Activated naive CD8-positive, alpha-beta T cell treated with anti-CD3 and anti-CD28 coated beads, Interleukin-2, amount 50 U/mL, for 16 hours (primary cell): ENCODE measurements around the gene PTPRG.

Experiments
- DNase-seq: peaks from one replicate; pipeline ENCODE4 v3.0.0-alpha.2; 2020; ENCODE audit warnings: low read depth, low spot score

Gene PTPRG

DNA sequence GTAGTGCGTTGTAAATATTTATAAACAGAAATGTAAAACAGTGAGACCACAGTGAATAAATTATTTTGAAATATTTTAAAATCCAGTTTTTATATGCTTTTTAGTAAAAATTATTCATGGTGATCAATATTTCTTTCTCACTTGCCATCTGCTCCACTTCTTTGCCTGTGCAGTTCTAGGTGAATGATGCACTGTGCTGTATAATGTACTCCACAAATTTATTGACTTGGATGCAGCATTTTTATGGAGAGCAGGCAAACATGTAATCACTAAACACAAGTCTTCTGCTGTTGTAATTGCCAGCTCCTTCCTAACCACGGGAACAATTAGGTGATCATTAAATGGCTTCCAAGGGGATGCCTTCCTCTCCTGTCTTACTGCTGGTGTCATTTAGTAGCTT lies 395.9 kb downstream of the PTPRG start:
- DNase-seq = no peak

DNA sequence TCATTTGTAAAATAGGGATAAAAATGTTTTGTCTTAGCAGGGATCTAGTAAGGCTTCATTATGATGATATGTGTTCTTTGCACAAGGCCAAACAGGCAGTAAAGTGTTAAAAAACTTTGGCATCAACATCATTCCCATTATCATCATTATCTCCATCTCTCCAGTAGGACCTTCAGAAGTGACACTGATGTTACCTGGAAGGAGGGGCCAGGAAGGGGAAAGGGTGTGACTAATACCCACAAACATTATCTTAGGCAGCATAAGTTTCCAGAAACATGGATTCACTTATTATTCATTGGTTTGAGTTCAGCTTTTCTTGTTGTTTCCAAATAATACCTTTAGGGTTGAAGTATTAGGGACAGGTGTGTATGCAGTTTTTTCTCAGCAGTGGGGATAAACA lies 399.6 kb downstream of the PTPRG start:
- DNase-seq = no peak

DNA sequence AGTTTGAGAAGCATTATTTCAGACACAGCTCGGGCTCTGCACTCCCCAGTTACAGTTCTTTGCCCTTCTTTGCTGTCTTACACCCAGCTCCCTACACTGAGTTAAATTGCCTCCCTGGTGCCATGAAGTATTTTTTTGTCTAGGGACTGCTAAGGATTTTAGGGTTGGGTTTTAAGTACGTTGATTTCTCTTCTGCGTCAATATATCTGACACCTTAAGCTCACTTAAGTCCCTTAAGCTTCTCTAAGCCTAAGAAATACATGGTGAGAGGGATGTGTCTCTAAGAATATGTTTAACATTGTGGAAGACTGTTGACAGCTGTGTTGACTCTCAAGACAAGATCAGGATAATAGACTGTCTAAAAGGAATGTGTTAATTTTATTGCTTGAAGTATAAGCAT lies 400.5 kb downstream of the PTPRG start:
- DNase-seq = no peak

DNA sequence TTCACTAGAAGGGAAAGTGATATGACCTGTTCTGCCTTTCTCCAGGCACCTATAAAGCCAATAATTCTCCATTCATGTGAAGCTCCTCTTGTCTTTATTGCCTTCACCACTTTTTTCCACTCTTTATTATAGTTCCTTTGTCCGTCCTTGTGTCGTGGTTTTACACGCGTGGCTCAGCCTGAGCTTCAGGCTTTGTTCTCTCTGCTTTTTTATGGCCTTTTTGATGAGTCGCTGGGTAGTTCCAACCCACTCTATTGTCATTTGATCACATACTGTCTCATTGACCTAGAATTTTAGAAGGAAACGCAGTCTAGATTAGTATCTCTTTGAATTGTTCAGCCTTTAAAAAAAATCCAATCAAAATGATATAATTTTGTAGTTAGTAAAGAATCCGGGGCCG lies 403.2 kb downstream of the PTPRG start:
- no peak for DNase-seq

DNA sequence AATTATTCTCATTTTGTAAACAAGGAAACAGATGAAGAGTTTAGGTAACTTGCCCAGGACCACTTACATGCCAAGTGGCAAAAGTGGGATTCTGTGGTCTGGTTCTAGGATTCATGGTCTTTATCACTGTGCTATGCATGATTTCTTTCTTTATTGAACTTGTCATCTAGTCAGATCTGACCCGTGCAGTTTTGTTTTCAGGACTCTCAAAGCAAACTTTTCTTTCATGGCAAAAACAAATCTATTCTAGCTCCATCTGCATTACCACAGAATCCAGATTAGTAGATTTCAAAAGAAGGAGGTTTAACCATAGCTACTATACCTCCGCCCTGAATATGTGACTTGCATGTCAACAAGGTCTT lies 404.4 kb downstream of the PTPRG start:
- no peak for DNase-seq

DNA sequence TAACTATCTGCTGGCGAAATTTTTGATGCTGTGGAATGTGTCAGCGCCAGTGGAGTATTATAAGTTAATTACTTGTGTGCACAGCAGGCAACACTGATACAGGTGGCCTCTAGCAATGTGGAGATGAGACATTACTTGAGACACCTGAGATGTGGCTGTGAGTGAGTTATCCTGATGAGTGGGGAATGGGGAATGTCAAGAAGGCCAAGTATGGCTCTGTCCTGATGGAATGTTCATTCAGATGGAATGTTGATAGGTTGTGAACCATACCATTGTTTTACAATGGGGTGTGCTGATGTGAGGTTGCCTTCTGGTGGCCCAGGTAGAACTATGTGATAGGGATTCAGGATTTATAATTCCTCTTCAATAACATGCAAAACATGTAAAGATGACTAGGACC lies 404.8 kb downstream of the PTPRG start:
- no peak for DNase-seq

DNA sequence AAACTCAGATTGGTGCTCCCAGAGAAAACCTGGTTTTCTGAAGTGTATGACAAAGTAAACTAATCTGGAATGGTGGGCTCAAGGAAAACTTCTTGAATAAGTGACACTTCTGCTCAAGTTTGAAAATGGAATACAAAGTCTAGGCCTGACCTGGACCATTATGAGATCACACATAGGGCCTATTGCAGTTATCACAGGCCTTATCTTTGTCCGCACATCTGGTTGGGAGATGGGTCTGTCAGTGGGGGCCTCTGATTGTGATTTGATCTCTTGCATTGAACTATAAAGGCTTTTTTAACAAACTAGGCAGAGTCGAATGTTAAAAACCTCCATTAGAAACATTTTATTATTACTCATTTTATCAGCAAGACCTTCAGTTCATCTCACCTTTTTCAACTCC lies 405.6 kb downstream of the PTPRG start:
- DNase-seq = no peak

DNA sequence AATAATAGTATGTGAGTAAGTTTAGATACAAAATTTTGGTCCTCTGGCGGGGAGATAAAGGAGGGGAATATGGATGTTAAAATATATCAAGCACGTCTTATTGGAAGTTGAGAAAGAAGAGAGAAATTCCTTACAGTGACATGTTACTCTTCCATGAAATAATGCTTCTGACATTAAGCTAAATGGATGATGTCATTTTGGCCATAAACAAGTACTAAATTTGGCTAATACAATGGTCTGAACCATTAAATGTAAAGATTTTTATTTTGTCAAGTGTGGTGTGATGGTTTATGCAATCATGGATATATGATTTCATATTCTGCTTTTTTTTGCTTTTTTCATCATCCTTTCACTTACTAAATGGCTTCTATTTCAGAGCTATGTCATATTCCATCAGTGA lies 406.6 kb downstream of the PTPRG start:
- DNase-seq = no peak

DNA sequence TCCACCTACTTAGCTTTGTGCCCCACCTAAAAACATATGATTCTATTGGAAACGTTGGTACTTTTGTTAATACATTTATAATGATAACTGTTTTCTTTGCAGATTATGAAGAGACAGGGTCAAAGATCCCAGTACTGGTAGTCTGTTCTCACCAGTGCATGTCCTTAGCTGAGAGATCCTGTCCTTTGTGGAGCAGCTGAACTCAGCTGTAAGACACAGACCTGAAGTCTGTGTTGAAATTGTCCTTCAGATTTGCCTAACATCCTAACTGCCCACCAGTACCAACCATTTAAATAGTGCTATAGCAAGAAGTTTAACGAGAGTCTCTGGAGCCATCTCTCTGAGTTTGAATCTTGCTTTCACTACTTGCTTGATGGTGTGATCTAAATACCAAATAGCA lies 413.3 kb downstream of the PTPRG start:
- no peak for DNase-seq

DNA sequence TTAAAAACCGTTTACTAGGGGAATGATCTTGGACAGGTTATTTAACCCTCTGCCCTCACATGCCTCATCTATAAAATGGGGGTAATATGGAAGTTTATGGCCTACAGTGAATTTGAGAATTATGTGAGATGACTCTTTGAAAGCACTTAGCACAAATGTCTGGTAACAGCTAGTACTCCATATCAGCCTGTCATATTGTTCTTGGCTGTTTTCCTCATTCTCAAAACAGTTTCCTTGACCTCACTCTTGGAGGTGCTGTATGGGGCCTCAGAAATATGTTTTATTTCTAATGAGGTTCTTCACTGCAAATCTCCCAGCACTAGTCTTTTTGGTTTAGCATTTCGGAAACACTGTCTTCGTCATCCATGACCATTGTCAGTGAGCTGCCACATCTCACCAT lies 413.8 kb downstream of the PTPRG start:
- DNase-seq = no peak

DNA sequence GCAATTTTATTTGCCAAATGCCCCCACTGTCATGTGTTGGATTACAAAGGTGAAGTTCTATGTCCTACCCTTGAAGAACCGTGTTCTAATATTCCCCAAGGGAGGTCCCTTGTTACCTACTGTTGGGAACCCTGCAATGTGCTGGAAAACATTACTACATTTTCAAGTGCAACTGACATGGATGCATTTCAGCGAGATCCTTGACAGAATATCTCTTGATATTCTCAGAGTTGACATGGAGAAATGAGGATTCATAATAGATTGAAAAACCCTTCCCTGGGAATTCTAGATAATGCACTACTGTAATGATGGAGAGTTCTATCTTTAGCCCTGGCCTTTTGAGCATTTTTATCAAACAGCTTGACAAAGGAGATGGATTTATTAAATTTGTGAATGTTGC lies 414.6 kb downstream of the PTPRG start:
- no peak for DNase-seq

DNA sequence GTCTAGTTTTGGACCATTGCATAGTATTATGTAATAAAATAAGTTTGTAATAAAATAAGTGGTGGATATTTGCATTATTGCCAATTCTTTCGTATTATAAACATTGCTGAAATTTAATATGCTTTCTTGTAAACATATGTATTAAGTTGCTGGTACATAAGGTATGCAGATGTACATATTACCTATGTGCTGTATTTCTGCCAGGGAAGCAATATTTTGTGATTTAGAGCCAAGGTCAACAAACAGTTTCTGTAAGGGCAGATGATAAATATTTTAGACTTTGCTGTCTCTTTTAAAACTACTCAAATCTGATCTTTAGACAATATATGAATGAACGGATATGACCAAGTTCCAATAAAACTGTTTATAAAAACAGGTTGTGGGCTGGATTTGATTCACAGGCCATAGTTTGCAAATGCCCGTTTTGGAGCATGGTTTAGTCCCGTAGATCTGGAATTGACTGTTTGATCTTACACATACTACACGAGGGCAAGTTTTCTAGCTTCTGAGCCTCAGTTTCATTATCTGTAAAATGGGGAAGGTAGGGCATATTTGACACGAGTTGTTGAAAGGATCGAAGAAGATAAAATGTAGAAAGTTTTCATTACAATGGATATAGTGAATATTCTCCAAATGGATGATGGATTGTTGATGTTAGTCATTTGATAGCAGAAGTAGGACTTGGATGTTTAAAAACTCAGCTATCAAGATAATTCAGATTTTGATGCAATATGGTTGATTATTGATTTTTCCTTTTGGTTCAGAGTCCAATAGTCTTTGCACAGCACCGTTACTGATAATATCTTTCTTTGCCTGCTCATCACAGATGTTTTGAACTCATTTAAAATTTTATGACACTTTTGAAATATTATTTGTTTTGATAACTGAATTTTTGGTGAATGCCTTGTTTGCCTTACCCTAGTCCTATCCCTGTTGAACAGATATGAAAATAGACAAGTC lies 417.4 kb downstream of the PTPRG start:
- DNase-seq = no peak

DNA sequence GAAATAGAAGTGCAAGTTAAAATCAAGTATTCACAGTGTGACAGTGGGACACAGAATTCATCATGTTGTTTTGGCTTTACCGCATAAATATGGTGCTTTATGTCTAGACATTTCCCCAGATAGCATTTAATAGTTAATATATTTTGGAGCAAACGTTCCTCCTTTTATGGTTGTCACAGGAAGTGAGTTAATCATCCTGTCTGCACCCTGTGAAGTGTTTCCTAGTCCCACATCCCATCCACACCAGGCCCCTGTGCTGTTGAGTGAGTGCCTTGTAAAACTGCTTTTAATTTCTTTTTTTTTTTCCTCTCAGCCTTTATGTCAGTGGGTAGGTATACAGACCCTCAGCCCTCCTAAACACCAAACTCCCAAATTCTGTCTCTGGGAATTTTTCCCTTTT lies 418.3 kb downstream of the PTPRG start:
- no peak for DNase-seq

DNA sequence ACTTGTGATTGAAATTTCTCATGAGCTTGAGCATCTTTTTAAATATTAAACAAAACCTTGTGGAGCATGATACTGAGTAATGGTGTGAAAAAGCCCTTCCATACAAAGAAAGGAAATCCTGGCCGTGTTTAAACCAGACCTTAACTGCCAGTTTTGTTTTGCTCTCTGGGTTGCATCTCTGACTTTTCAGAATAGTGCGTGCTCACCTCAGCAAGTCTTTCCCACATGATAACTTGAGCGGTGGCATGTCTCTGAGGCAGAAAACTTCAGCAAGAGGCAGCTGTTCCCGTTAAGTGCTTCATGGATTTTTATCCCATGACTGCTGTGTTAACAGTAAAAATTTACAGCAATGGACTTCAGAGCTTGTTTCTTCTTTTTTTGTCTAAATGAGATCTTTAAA lies 418.7 kb downstream of the PTPRG start:
- DNase-seq = no peak

DNA sequence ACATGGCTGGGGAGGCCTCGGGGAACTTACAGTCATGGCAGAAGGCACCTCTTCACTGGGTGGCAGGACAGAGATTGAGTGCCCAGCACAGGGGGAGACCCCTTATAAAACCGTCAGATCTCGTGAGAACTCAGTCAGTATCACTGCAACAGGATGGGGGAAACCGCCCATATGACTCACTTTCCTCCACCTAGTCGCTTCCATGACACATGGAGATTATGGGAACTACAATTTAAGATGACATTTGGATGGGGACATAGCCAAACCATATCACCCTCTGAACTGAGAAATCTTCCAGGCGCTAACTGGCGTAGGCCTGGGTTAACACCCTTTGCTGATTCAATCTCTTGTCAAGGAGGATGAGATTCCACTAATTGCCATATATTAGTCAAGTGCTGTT lies 419.7 kb downstream of the PTPRG start:
- no peak for DNase-seq

DNA sequence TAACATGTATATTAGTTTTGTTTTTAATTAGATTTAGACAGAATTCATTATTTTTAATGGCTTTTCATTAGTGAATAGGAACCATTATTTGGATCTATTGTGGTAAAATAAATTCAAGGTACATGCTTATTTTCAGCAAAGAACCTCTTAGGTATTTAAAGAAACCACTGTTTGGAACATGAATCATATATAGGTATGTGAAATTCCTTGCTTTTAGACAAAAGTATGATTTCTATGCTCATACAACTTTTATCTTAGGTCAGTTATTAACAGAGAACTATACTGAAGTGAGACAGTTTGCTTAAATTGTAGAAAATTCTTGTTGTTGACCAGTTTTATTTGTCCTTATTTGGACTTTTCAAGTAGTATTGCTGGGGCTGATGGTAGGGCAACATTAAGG lies 422.1 kb downstream of the PTPRG start:
- DNase-seq = no peak

DNA sequence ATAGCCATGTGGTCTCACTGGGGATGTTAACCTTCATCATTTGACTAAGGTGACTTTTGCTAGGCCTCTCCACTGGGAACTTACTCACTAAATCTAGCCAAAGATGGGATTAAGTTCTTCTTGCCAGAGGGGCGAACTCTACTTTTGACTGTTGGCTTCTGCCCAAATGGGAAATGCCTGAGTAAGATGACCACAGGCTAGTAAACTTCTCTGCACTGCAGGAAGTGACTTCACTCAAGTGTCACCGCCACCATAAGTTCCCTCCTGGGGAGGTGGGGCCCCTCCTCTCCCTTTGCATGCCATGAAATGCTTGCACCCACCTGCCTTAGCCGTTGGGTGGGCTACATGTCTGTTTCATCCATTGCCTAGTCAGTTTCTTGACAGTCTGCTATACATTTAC lies 423.6 kb downstream of the PTPRG start:
- no peak for DNase-seq

DNA sequence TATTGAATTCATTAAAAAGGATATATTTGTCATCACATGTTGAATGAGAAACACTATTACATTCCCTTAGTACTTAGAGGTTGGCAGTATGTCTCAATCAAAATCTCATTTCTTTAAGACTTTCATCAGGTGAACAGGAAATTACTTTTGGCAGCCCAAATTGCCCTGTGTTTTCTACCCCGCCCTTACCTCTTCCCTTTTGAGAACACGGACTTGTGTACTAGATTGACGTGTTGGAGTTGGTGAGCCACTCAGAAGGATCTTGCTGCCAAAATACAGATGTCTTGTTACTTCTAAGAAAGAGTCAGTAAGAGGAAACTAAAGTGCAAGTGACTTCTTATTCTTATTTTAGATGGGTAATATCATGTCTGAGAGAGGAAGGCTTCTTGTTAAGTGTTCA lies 425.1 kb downstream of the PTPRG start:
- DNase-seq = no peak

DNA sequence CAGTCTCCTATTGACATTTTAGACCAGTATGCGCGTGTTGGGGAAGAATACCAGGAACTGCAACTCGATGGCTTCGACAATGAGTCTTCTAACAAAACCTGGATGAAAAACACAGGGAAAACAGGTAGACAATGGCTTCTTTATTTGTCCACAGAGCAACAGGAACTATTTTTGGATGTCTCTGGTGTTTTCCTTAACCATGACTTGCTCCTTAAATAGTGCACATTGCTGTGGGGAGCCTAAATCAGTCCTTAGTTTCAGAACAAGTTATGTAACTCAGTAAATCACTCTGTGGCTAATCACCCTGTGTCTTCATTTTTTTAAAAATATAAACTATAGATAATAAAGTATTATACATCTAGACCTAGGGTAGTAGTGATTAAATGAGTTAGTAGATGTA lies 428.3 kb downstream of the PTPRG start:
- DNase-seq = no peak

DNA sequence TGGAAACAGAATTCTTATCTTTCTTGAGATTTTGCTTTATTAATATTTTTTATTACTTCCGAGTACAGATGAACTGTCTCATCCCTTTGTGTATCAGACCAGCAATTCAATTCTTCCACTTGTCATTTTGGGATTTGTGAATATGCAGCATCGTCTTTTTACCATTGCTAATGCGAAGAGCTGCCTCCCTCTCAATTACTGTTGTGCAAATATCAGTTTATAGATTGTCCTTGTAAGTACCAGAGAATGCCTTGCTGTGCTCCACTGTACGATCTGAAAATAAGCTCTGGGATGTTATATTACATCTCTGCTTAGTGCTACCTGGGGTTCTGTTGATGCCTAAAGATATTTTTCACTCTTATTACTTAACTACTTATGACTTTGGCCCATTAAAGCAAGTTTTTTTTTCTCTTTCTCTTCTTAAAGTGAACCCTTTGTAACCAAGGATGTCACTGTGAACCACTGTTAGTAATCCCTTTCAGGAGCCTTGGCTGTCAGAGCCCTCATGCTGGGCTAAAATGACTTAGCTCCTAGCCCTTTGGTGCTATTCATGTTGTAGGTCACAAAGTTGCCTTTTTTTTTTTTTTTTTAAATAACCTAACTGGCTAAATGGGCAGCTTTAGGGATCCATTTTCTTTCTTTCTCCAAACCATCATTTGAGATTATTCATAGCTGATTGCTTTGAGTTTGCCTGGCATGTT lies 429.1 kb downstream of the PTPRG start:
- no peak for DNase-seq

DNA sequence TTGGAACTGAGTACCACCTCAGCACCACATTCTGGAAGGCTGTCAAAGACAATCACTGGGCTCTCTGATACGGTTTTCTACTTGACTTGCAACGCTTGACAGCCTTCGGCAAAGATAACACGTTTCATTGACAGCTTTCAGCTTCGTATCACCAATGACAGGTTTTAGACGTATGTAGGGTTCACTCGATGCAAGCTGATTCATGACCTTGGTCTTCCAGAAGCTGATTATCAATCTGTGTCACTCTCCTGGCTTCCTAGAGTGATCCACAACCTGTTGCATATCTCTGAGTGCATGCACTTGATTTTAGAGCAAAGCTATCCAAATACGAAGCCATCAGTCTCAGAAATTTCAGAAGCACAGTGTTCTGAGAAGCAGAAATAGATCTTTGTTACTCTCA lies 430.3 kb downstream of the PTPRG start:
- no peak for DNase-seq

DNA sequence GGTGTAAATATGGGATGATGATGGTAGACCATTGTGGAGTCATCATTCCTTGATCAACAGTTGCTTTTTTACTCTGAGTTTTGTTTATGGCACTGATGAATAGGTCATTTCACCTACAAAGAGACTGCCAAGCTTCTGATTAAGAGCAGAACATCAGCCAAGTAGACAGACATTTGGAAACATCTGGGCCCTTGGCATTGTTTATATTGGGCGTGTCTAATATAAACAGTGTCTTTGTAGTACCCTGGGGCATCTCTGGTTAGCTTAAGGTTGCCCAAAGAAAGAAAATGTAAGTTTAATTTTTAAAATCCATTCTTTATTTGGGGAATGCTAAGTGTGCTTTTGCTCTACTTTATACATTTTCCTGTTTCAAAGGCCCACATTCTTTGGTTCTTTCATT lies 435.0 kb downstream of the PTPRG start:
- no peak for DNase-seq

DNA sequence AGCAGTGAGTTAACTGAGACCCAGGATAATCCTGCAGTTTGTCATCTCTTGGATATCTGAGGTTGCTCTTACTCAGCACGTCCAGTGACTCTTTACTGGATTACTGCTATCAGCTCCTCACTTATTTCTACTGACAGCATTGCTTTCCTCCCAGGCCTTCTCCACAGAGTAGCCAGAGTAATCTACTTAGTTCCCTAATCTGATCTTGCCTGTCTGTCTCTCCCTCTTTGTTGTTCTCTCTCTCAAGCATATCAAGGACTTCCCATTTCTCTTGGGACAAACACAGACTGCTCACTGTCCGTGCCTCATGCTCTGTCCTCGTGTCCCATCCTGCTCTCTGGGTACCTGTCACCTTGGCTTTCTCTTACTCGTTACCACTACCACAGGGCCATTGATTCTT lies 435.7 kb downstream of the PTPRG start:
- no peak for DNase-seq
